WI38 (cell line): ENCODE measurements around the gene AATK.

Experiments used
- H3K4me3 ChIP-seq: 2 replicates; pipeline ENCODE4 v1.5.1; 2011; ENCODE audit warnings: low read depth, mild to moderate bottlenecking, control low read depth, low read length
- CTCF ChIP-seq: IDR thresholded peaks from 2 replicates; pipeline ENCODE4 v1.5.1; 2012; ENCODE audit warnings: low read depth, mild to moderate bottlenecking, control low read depth, low read length

AATK gene

GRCh38 chr17:81120695-81121621, 45.1 kb downstream of the AATK start:
- H3K4me3 ChIP-seq, result no peak overlapping the region
- no peak for TF ChIP-seq CTCF

DNA sequence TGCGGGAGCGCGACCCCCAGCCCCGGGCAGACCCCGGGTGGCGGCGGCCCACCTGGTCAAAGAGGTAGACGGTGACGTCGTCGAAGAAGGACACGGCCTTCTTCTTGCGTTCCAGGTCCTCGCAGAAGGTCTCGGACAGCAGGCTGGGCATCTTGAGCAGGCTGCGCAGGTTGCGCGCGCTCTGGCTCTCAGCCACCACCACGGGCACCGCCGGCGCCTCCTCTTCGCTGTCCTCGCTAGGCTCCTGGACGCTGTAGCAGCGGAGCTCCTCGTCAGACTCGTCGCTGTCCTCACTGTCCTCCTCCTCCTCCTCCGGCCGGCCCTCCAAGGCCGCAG, 45.9 kb downstream of the AATK start:
- no peak overlapping the region for H3K4me3 ChIP-seq
- no peak for TF ChIP-seq CTCF

GRCh38 chr17:81119223-81120148, 46.5 kb downstream of the AATK start:
- H3K4me3 ChIP-seq, result peak overlapping the region; percentile 46
- TF ChIP-seq CTCF, result no peak

DNA sequence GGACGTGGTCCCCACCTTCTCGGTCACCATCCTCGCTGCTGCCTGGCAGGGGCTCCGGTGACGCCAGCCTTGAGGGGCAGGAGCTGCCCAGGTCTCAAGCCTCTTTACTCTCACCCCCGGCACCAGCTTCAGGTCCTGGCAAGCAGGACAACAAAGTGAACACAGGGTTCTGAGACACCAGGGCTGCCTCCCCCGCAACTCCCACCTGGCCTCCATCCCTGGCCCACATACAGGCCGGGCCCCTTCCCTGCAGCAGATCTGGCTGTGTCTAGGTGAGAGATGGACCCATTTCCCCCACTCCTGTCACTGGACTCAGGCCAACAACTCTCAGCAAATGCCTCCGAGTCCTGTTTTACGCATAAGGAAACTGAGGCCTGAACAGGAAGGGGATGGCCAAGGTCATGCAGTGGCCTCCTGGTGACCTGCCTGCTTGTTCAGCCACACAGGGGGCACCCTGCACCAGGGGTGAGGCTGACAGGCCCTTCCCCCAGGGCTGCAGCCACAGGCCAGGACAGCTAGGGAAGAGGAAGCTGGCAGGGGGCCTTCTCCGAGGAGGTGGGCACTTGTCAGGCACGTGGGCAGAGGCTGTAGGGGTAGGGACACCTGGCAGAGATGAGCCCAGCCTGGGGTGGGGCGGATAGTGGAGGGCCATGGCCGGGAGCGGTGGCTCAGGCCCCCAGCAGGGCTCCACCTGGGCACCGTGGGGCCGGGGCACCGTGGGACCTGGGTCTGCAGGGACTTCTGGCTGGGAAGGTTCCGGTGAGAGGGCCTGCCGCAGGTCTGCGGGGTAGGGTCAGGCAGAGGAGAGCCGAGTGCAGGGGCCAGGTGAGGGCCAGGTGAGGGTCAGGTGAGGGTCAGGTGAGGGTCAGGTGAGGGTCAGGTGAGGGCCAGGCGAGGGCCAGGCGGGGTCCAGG, 47.5 kb downstream of the AATK start:
- peak overlapping the region; percentile 46 for H3K4me3 ChIP-seq
- TF ChIP-seq CTCF, result no peak

GRCh38 chr17:81117672-81118198, 48.3 kb downstream of the AATK start:
- no peak overlapping the region for H3K4me3 ChIP-seq
- TF ChIP-seq CTCF, result no peak

DNA sequence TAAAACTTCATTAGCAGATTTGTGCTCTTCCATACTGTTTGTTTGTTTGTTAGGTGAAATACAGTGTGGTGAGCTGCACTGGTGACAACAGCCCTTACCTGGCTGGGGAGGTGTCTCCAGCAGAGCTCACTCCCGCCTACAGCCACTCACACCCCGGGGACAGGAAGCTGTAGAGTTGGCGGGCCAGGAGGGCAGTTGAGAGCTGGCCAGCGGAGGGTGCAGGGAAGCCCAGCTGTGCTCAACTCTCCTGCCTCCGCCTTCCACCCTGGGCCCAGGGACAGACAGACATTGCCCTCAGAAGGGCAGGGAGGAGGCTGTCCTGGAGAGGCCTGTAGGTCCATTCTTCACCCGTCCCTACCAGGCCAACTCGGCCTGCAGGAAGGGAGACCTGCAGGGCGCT, 49.3 kb downstream of the AATK start:
- no peak for TF ChIP-seq CTCF
- no peak overlapping the region for H3K4me3 ChIP-seq
